Measurements from ENCODE around the gene DOCK10. TPM values are rescaled to one million over a fixed set of nuclear protein-coding genes. Genes with fewer than 3 reads are reported as not detected.

The DOCK10 gene
- total RNA-seq, 1 donor from 2014 or later = 15.2 TPM

DNA sequence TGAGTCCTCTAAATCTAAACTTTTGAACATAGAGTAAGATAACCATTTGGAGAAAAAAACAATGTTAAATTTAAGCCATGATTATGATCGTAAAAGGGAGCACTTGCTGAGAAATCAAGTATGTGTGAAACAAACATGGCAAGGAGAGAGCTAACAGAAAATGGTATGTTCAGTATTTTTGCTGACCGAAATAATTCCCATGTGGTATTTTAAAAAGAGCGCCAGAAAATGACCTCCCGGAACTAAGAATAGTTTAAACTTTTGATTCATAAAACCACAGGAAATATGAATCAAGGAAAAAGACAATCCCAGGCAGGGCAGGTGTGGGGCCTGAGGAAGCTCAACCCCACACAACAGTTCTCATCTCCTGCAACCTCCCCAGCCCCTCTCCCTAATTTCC is 74.2 kb downstream of the DOCK10 start:
- Mint-ChIP-seq H3K9me3 (ENCODE audit: unreplicated experiment) (no peaks in the 10 kb centered on the region), H3K4me1 (ENCODE audit: unreplicated experiment) (peaks cover 10% of the 10 kb centered on the region), H3K27me3 (ENCODE audit: unreplicated experiment) (no peaks in the 10 kb centered on the region), H3K4me3 (ENCODE audit: unreplicated experiment) (no peak overlapping the region), H3K27ac (ENCODE audit: unreplicated experiment) (peak overlapping the region; percentile 53), H3K36me3 (ENCODE audit: unreplicated experiment) (no peaks in the 10 kb centered on the region)
- no peak for DNase-seq (ENCODE audit: extremely low spot score, unreplicated experiment)
- TF ChIP-seq CTCF (IDR thresholded peaks at IDR 0.05) = no peak

- DNase-seq (ENCODE audit: extremely low spot score, unreplicated experiment) = no peak
- peaks cover 14% of the 10 kb centered on the region for H3K4me1 Mint-ChIP-seq (ENCODE audit: unreplicated experiment)
- TF ChIP-seq CTCF (IDR thresholded peaks at IDR 0.05) = no peak
- H3K27me3 Mint-ChIP-seq (ENCODE audit: unreplicated experiment) = no peaks in the 10 kb centered on the region
- H3K4me3 Mint-ChIP-seq (ENCODE audit: unreplicated experiment) = no peak overlapping the region
- H3K27ac Mint-ChIP-seq (ENCODE audit: unreplicated experiment) = no peak overlapping the region
- no peaks in the 10 kb centered on the region for H3K9me3 Mint-ChIP-seq (ENCODE audit: unreplicated experiment)
- H3K36me3 Mint-ChIP-seq (ENCODE audit: unreplicated experiment) = no peaks in the 10 kb centered on the region
Measured at GRCh38 chr2:224966613-224967012, 75.7 kb downstream of the DOCK10 start.

GRCh38 chr2:224959556-224959955 is 82.7 kb downstream of the DOCK10 start:
- no peak overlapping the region for H3K4me3 Mint-ChIP-seq (ENCODE audit: unreplicated experiment)
- no peak for TF ChIP-seq CTCF (IDR thresholded peaks at IDR 0.05)
- H3K9me3 Mint-ChIP-seq (ENCODE audit: unreplicated experiment) = no peaks in the 10 kb centered on the region
- no peak for DNase-seq (ENCODE audit: extremely low spot score, unreplicated experiment)
- H3K27me3 Mint-ChIP-seq (ENCODE audit: unreplicated experiment) = no peaks in the 10 kb centered on the region
- H3K27ac Mint-ChIP-seq (ENCODE audit: unreplicated experiment) = no peak overlapping the region
- peaks cover 30% of the 10 kb centered on the region for H3K4me1 Mint-ChIP-seq (ENCODE audit: unreplicated experiment)
- H3K36me3 Mint-ChIP-seq (ENCODE audit: unreplicated experiment) = no peaks in the 10 kb centered on the region

DNA sequence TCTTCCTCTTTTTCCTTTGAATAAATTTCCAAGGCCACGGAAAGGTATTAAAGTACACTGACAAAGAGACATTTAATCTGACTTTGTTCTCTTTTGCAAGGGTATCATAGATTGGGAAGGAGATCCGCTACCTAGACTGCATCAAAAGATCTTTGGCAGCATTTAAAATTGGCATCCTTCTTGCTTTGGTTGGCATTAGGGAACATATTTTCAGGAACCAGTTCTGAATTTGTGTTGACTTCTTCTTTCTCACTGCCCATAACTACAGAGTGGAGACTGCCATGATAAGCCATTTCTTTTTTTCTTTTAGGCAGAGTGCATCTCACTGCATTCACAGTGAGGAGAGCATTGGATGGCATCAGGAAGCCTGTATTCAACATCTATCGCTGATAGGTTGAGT is 83.4 kb downstream of the DOCK10 start:
- TF ChIP-seq CTCF (IDR thresholded peaks at IDR 0.05) = no peak
- H3K4me1 Mint-ChIP-seq (ENCODE audit: unreplicated experiment) = peaks cover 30% of the 10 kb centered on the region
- no peaks in the 10 kb centered on the region for H3K27me3 Mint-ChIP-seq (ENCODE audit: unreplicated experiment)

GRCh38 chr2:224958462-224958857 is 83.8 kb downstream of the DOCK10 start:
- H3K4me1 Mint-ChIP-seq (ENCODE audit: unreplicated experiment) = peaks cover 30% of the 10 kb centered on the region
- no peaks in the 10 kb centered on the region for H3K27me3 Mint-ChIP-seq (ENCODE audit: unreplicated experiment)
- no peak overlapping the region for H3K4me3 Mint-ChIP-seq (ENCODE audit: unreplicated experiment)
- TF ChIP-seq CTCF (IDR thresholded peaks at IDR 0.05) = no peak
- no peaks in the 10 kb centered on the region for H3K9me3 Mint-ChIP-seq (ENCODE audit: unreplicated experiment)
- no peaks in the 10 kb centered on the region for H3K36me3 Mint-ChIP-seq (ENCODE audit: unreplicated experiment)
- peak overlapping the region; percentile 33 for H3K27ac Mint-ChIP-seq (ENCODE audit: unreplicated experiment)
- no peak for DNase-seq (ENCODE audit: extremely low spot score, unreplicated experiment)

More for the DNA sequence above, 83.4 kb downstream of the DOCK10 start:
- Mint-ChIP-seq H3K9me3 (ENCODE audit: unreplicated experiment) (no peaks in the 10 kb centered on the region), H3K27ac (ENCODE audit: unreplicated experiment) (peak overlapping the region; percentile 33), H3K36me3 (ENCODE audit: unreplicated experiment) (no peaks in the 10 kb centered on the region), H3K4me3 (ENCODE audit: unreplicated experiment) (no peak overlapping the region)
- DNase-seq (ENCODE audit: extremely low spot score, unreplicated experiment) = no peak

All from osteocyte (in vitro differentiated cells).